Measurements from ENCODE around the gene RAVER2. TPM values are rescaled to one million over a fixed set of nuclear protein-coding genes. Genes with fewer than 3 reads are reported as not detected.

RAVER2 gene
- total RNA-seq, 1 experiment from 2014 or later: 12.4 TPM

- CTCF ChIA-PET: no interaction called here
- no peaks in the 10 kb centered on the region for H3K9me3 ChIP-seq (ENCODE audit: insufficient read depth, low read depth)
- no peak for TF ChIP-seq EZH2 (IDR thresholded peaks at IDR 0.05; ENCODE audit: low read depth)
- TF ChIP-seq CTCF (conservative IDR thresholded peaks at IDR 0.05): no peak
- H3K4me2 ChIP-seq: no peak overlapping the region
- no peak overlapping the region for H3K27ac ChIP-seq
- no peaks in the 10 kb centered on the region for H3K4me1 ChIP-seq (replicated peaks; ENCODE audit: insufficient read depth)
- no peaks in the 10 kb centered on the region for H3K27me3 ChIP-seq (ENCODE audit: insufficient read depth, low read depth)
- intact Hi-C loops (cut with micrococcal nuclease; ENCODE audit: unreplicated experiment): no loop called here
- H3K9me2 ChIP-seq (ENCODE audit: insufficient read depth): no peaks in the 10 kb centered on the region
- no peaks in the 10 kb centered on the region for H3F3A ChIP-seq (ENCODE audit: insufficient read depth, low read depth)
- H3K4me3 ChIP-seq: no peak overlapping the region
- H4K20me1 ChIP-seq (ENCODE audit: insufficient read depth): no peaks in the 10 kb centered on the region
- peaks cover 8% of the 10 kb centered on the region; the same call in 1 of the 2 replicates for H3K36me3 ChIP-seq (ENCODE audit: low read depth)
- BruUV-seq (replicated peaks): no TSS peak
- H3K79me2 ChIP-seq (ENCODE audit: low read depth): no peaks in the 10 kb centered on the region
- H2AFZ ChIP-seq: no peak overlapping the region
- POLR2A ChIA-PET (ENCODE audit: unreplicated experiment): interaction anchor here (0.7 kb wide), 1 partner anchor 283 kb away, joined by 5 read pairs; no protein-coding TSS in a partner anchor
- no peak for DNase-seq
Measured at GRCh38 chr1:64765826-64766225, 21.0 kb downstream of the RAVER2 start.

GRCh38 chr1:64766429-64766828, 21.6 kb downstream of the RAVER2 start:
- H2AFZ ChIP-seq: no peak overlapping the region
- no peaks in the 10 kb centered on the region for H4K20me1 ChIP-seq (ENCODE audit: insufficient read depth)
- no TSS peak for BruUV-seq (replicated peaks)
- no peak overlapping the region for H3K27ac ChIP-seq
- ChIA-PET CTCF (no interaction called here), POLR2A (ENCODE audit: unreplicated experiment) (no interaction called here)
- TF ChIP-seq EZH2 (IDR thresholded peaks at IDR 0.05; ENCODE audit: low read depth): no peak
- TF ChIP-seq CTCF (conservative IDR thresholded peaks at IDR 0.05): no peak
- DNase-seq: no peak
- no peaks in the 10 kb centered on the region for H3K27me3 ChIP-seq (ENCODE audit: insufficient read depth, low read depth)
- no peaks in the 10 kb centered on the region for H3K79me2 ChIP-seq (ENCODE audit: low read depth)
- H3K9me2 ChIP-seq (ENCODE audit: insufficient read depth): no peaks in the 10 kb centered on the region
- H3F3A ChIP-seq (ENCODE audit: insufficient read depth, low read depth): no peaks in the 10 kb centered on the region
- H3K4me1 ChIP-seq (replicated peaks; ENCODE audit: insufficient read depth): no peaks in the 10 kb centered on the region
- no peaks in the 10 kb centered on the region for H3K9me3 ChIP-seq (ENCODE audit: insufficient read depth, low read depth)
- intact Hi-C loops (cut with micrococcal nuclease; ENCODE audit: unreplicated experiment): no loop called here
- H3K4me3 ChIP-seq: no peak overlapping the region
- peaks cover 8% of the 10 kb centered on the region; the same call in 1 of the 2 replicates for H3K36me3 ChIP-seq (ENCODE audit: low read depth)
- H3K4me2 ChIP-seq: no peak overlapping the region

GRCh38 chr1:64769482-64769881, 24.6 kb downstream of the RAVER2 start:
- Histone ChIP-seq H3K4me3 (no peak overlapping the region), H3K4me2 (no peak overlapping the region), H3K27me3 (ENCODE audit: insufficient read depth, low read depth) (no peaks in the 10 kb centered on the region), H3K4me1 (replicated peaks; ENCODE audit: insufficient read depth) (no peaks in the 10 kb centered on the region), H3K79me2 (ENCODE audit: low read depth) (no peaks in the 10 kb centered on the region), H2AFZ (no peak overlapping the region), H3K9me3 (ENCODE audit: insufficient read depth, low read depth) (no peaks in the 10 kb centered on the region), H3F3A (ENCODE audit: insufficient read depth, low read depth) (no peaks in the 10 kb centered on the region), H3K27ac (no peak overlapping the region), H3K9me2 (ENCODE audit: insufficient read depth) (no peaks in the 10 kb centered on the region), H4K20me1 (ENCODE audit: insufficient read depth) (no peaks in the 10 kb centered on the region), H3K36me3 (ENCODE audit: low read depth) (peaks cover 8% of the 10 kb centered on the region; the same call in 1 of the 2 replicates)
- TF ChIP-seq EZH2 (IDR thresholded peaks at IDR 0.05; ENCODE audit: low read depth) (no peak), CTCF (conservative IDR thresholded peaks at IDR 0.05) (no peak)
- ChIA-PET POLR2A (ENCODE audit: unreplicated experiment) (no interaction called here), CTCF (no interaction called here)
- no TSS peak for BruUV-seq (replicated peaks)
- intact Hi-C loops (cut with micrococcal nuclease; ENCODE audit: unreplicated experiment): no loop called here
- DNase-seq: no peak

Measured in PC-9 (cell line).